GM18517 (cell line): ENCODE data around the gene WBP1L.
"Not testable (repeated sequence)": the region's sequence is repeated elsewhere in the genome, so short reads cannot be mapped to it uniquely, and the experiment has no call there.

Experiments used
- ATAC-seq: cut with Tn5 transposase; IDR thresholded peaks from one replicate; pipeline ENCODE4 v1.9.1; 2021; ENCODE audit warnings: mild to moderate bottlenecking, moderate library complexity; ENCODE audit not compliant: unreplicated experiment

Gene WBP1L

DNA sequence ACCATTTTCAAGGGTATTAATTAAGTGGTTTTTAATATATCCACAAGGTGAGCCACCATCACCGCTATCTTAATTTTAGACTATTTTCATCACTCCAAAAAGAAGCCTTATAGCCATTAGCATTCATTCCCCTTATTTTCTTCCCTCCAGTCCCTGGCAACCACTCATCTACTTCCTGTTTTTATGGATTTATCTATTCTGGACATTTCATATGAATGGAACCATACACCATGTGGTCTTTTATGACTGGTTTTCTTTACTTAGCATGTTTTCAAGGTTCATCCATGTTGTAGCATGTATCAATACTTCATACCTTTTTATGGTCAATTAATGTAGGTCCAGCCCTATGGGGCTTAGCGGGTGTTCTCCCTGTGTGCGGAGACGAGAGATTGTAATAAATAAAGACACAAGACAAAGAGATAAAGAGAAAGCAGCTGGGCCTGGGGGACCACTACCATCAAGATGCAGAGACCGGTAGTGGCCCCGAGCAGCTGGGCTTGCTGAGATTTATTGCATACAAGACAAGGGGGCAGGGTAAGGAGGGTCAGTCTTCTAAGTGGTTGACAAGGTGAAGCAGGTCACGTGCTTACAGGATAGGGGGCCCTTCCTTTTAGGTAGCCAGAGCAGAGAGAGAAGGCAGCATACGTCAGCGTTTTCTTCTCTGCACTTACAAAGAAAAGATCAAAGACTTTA, 14.6 kb downstream of the WBP1L start:
- ATAC-seq, result no peak

DNA sequence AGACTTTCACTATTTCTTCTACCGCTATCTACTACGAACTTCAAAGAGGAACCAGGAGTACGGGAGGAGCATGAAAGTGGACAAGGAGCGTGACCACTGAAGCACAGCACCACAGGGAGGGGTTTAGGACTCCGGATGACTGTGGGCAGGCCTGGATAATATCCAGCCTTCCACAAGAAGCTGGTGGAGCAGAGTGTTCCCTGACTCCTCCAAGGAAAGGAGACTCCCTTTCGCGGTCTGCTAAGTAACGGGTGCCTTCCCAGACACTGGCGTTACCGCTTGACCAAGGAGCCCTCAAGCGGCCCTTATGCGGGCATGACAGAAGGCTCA, 15.2 kb downstream of the WBP1L start:
- ATAC-seq, result not testable (repeated sequence)

DNA sequence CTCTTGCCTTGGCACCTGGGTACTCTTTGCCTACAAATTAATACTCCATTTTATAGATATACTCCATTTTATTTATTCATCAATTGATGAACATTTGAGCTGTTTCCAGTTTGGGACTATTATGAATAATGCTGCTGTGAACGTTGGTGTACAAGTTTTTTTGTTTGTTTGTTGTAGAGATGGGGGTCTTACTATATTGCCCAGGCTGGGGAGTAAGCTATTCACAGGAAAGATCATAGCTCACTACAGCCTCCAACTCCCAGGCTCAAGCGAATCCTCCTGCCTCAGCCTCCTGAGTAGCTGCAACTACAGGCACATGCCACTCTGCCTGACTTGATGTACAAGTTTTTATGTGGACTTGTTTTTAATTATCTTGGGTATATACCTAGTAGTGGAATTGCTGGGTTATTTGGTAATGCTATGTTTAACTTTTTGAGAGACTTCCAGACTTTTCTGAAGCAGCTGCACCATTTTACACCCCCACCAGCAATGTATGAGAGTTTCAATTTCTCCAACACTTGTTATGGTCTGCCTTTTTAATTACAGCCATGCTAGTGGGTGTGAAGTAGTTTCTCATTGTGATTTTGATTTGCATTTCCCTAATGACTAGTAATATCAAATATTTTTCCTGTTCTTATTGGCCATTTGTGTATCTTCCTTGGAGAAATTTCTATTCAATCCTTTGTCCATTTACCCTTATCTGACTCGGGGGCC, 15.9 kb downstream of the WBP1L start:
- ATAC-seq, result no peak

DNA sequence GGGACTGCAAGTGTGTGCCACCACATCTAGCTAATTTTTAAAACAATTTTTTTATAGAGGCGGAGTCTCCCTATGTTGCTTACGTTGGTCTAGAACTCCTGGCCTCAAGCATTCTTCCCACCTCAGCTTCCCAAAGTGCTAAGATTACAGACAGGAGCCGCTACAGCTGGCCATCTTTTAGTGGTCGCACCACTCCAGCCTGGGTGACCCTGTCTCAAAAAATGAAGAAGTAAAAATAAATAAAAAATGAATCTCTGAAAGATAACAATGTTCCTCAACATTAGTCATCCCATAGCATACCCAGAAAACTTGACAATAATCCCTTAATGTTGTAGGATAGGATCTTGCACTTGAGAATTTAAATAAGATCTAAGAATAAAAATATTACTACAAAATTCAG, 18.2 kb downstream of the WBP1L start:
- no peak for ATAC-seq

DNA sequence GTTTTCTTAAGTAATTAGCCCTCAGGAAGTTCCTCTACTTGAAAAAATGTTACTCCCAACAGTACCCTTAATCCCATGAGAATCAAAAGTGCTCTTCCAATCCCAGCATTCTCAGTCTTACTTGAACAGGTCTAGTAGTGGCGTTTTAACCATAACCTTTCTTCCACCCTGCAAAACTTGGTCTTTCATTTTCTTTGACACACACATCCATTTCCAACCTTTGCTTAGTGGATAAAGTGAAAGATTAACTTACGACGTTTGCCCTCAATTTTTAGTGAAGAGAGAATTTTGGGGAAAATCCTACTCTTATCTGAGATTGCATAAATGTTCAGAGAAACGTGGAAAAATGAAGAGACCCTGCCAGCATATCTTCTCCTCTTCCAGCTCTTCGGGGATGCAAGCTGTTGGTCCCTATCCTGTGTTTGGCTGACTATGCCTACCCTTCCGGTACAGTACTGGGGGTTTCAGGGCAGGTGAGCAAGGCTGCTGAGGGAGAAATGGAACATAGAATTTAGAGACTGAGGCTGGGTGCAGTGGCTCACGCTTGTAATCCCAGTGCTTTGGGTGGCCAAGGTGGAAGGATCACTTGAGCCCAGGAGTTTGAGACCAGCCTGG, 18.8 kb downstream of the WBP1L start:
- ATAC-seq, result no peak

DNA sequence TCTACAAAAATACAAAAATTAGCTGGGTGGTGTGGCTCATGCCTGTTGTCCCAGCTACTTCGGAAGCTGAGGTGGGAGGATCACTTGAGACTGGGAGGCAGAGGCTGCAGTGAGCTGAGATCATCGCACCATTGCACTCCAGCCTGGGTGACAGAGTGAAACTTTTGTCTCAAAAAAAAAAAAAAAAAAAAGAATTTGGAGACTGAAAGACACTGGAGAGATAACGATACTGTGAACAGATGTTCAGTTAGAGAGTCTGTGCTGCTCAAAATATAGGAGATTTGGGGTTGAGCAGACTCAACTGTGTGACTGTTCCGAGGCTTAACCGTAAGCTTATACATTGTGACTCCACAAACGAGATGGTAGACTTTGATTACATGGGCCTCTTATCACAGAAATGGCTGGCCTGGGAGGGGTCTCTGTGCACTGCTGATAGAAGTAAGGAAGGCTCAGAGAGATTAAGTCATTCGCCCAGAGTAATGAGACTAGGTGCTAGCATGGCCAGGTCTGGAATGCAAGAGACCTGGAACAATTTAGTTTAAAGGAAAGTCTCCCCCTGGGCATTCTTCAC, 19.4 kb downstream of the WBP1L start:
- no peak for ATAC-seq

DNA sequence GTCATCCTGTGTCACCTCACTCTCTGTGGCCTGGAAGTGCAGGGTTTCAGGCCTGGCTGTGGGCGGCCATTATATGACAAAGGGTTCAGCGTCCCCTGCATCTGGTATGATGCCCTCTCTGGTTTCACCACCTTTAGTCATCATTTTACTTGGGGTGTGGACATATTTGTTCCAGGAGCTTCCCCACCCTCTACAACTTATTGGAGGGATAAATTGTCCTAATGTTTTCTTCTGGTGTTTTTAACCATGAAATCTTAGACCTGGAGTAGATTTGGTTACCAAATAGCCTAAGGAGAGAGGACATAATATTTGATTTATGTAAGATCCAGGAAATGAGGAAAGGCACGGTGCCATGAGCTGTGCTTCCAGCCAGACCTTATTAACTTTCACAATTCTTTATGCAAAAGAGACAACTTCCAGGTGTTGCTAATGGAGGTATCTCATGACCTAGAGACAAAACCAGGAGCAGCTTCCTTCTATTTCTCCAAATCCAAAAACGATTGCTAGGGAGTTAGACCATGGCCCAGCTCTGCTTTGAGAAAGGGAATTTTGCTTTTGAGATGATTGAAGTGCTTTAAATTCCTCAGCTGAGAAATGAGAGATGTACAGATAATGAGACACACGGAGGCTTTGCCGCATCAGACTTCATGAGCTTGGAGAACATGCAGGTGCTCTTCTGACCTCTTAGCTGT, 20.9 kb downstream of the WBP1L start:
- no peak for ATAC-seq

DNA sequence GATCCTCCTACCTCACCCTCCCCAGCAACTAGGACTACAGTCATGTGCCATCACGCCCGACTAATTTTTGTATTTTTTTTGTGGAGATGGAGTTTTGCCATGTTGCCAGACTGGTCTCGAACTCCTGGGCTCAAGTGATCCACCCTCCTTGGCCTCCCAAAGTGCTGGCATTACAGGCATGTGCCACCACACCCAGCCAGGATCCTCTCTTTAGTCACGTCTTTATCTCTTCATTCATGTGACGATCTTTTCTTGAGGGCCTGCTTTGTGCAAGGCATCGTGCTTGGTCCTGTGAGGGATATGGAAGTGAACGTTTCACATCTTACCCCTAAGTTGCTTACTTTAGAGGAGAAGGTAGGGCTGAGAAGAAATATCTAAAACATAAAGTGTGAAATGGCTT, 21.6 kb downstream of the WBP1L start:
- no peak for ATAC-seq

DNA sequence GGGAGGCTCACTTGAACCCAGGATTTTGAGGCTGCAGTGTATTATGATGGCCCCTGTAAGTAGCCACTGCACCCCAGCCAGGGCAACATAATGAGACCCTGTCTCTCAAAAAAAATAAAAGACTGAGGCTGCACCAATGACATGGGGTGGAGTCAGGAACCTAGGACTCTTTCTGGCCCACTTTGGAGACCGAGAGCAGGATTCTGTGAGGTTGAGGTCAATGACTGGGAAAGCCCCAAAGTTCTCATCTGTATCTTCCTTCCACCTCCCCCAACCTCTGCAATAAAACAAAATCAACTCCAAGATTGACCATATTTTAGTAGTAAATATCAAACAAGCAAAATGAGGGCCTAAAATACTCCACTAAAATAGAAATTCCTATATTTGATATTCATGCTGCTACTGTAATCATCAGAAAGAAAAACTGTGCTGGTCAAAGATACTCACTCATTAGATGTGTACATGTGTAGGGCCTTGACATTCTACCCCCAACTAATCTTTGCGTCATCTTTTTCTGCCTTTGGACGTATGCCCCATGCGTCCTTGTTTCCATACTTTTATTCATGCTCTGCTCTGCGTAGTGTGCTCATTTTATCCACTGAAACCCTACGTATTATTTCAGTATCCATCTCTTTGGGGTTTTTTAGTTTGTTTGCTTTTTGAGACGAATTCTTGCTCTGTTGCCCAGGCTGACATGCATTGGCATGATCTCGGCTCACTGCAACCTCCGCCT, 23.8 kb downstream of the WBP1L start:
- ATAC-seq, result no peak

DNA sequence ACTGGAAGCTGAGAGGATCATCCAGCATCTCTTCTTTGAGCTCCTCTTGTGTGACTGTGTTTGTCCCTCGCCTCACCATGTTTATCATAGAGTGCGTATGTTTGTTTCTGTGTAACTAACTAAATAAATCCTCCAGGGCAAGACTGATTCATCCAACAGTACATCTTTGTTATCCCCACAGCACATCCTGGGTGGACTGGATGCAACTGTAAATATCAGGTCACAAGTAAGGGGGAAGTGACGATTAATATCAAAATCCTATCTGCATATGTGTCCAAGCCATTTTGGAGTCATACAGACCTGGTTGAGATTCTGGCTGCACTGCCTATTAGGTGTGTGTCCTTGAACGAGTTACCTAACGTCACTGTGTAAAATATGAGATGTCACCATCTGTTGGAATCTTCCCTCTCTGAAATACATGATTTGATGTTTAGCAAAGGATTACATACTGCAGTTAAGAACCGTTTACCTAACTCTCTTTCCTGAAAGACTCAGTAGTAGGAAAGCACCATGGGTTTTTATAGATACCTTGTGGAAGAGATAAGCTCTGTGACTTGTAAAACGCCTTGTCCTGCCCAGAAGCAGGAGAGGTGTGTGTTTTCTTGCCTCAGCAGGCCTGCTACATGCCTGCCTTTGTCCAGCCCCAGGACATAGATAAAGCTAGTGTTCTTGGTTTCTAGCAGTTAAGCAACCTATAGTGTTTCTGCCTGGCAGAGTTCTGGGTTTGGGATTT, 25.8 kb downstream of the WBP1L start:
- no peak for ATAC-seq

DNA sequence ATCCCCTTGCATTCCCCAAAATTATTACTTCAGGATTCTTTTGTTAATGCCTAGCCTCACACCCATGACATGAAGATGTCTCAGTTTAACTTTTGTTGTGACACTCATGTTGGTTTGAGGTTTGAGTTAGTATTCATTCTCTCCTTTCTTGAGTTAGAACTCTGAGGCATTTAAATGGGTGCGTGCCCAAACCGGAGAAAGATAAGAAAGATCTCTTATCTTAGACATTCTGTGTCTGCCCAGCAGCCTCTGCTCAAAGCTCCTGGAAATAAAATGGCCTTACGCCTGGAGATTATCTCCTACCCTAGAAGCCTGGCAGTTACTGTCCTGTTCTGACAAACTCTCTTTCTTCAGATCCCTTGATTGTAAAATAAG, 26.3 kb downstream of the WBP1L start:
- no peak for ATAC-seq

DNA sequence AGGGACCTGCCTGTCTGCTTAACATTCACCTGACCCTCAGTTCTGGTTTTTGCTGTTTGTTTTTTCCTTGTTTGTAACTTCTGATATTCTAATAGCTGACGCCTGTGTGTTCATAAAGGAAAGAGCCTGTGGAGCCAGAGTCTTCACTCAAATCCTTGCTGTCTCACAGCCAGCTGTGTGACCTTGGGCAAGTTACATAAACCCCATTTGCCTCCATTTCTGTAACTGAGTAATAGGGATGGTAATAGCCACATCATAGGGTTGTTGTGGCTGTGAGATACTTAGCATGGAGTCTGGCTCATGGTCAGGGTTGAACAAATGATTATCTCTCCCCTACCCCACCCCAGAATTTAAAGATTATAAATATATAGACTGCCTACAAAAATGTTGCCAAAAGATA, 27.0 kb downstream of the WBP1L start:
- ATAC-seq, result no peak

DNA sequence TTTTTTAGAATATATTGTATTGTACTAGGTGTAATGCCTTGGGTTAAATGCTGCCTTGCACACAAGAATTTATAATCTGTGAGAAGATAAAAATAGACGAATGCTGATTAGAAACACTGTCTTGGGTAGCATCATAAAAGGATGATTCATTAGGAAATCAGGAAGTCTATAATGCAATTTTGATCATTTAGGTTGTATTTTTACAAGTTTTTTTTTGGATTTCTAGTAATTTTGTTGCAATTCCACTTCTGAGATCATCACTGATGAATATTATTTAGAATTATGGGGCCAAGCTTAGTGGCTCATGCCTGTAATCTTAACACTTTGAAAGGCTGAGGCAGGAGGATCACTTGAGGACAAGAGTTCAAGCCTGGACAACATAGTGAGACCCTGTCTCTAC, 29.6 kb downstream of the WBP1L start:
- no peak for ATAC-seq

DNA sequence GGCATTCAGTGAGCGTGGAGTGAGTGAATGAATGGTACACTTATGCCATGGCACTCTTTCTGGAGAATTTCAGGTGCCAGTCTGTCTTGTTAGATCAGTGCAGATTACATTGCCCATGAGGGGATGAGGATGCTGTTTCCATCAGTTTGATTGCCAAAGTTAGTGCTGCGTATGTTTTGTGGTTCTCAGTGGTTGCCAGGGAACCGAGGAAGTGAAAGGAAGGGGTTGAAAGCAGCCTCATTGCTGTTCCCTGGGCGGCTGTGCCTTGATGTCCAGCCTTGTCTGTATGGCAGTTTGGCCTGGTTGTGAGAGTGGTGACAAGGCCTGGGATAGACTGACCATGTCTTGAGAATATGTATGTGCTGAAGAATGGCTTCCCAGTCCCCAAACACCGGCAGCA, 30.2 kb downstream of the WBP1L start:
- ATAC-seq, result no peak

DNA sequence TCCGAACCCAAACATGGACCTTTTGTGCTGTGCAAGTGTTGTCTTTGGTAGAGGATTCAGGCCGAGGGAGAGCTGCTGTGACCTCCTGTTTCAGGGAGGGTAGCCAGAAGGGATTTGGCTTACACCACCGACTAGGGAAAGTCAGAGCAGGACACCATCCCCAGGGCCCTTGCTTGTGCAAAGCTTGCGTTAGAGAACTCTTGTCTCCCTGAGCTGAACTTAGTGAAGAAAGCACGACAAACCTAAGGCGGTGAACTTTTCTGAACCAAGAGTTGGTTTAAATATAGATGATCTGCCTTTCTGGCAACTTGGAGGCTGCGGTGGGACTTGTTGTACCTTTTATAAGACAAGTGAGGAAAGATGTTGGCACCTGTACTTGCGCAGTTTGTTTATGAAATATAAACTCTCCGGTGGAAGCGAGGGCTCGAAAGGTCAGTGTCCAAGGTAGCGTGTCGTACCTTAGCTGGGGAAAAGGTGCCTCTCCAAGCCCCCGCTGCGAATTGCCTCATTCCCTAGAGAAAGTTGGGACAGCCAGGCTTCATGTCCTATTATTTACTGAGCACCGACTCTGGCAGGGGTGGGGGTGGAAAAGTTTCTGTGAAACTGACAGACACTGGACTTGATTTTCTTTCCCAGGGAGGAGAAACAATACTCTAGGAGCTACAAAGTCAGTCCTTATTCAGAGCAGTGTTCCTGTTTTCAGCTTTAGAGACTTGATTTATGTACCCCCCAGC, 31.6 kb downstream of the WBP1L start:
- no peak for ATAC-seq

DNA sequence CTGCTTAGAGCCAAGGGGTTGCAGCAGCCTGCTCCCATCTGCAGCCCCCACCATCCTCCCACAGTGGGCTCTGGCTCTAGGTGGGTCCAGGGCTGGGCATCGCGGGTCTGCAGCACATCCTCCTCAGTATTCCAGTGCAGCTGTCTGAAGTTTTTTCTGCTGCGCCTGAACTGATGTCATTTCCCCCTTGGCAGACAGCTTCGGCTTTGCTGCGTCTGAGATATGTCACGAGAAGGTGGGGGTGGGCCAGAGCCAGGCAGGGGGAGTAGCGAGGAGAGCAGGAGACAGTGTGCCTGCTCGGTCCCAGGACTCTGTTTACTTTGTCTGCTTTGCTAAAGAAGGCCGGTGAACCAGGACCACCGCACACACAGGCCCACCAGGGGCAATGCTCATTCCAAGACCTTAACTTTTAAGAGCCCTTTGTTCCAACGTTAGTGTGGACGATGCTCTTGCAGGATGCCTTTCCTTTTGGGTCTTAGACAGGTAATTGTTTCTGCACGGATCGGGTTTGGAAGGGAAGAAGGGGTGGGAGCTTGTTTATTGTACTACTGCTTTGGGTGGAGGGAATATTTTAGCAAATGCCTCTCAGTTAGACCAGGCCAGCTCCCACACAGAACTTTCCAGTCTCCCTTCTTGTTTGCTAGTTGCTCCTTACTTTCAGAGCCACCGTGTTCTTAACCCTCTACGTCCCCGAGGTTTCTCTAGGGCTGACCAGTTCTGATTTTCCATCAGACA, 32.4 kb downstream of the WBP1L start:
- ATAC-seq, result no peak

DNA sequence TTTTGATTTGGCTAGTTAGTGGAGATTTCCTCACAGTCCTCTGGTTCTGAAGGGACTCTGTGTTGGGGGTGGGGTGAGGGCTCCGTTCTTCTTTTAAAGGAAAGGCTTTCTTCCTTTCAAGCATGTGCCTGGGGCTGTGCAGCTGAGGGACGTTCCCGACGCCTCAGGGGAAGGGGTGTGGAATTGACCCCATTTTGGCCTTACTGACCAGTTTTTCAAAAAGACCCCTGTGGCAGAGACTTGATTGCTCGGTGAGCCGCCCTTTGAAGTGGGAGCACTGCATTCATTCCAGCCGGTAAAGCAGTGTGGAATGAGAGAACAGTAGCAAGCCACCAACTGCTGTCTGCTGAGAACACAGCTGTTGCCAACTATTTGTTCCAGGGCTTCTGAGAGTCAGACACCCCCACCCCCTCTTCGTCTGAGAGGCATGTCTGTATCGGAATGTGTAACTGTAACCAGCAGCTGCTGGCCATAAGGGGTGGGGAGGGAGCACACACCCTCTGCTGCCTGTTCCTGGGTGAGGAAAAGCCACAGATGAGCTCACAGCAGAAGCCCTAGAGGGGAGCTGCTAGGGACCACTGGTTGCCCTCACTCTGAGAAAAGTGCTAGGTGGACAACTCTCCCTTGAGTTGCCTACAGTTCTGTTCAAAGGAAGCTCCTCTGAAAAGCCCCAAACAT, 33.2 kb downstream of the WBP1L start:
- ATAC-seq, result no peak

DNA sequence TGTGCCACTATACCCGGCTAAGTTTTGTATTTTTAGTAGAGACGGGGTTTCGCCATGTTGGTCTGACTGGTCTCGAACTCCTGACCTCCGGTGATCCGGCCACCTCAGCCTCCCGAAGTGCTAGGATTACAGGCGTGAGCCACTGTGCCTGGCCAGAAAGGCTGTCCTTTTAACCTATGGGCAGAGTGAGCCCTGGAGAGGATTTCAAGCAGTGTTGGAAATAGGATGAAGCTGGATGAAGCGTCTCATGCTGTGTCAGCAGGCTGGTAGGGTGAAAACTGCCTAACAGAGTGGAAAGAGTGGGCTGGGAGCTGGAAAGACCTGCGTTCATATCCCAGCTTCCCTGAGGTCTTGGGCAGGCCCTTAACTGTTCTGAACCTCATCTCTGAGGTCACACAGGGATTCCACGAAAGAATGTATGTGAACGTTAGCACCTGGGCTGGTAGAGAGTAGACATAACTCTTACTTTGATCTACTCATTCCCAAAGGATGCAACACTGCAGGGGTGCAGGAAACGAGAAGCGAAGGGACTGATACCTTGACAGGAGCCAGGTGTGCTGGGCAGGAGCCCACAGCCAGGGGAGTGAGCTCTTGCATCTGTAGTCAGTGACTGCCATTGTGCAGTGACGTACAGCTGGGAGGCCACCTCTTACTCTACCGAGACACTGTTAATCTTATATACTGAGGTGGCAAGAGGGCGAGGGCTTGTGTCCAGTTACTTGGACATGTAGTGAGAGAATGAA, 34.1 kb downstream of the WBP1L start:
- no peak for ATAC-seq
